Measurements from ENCODE around the gene CDKAL1.
"Not testable (repeated sequence)": the region's sequence is repeated elsewhere in the genome, so short reads cannot be mapped to it uniquely, and the experiment has no call there.

CDKAL1 gene

DNA sequence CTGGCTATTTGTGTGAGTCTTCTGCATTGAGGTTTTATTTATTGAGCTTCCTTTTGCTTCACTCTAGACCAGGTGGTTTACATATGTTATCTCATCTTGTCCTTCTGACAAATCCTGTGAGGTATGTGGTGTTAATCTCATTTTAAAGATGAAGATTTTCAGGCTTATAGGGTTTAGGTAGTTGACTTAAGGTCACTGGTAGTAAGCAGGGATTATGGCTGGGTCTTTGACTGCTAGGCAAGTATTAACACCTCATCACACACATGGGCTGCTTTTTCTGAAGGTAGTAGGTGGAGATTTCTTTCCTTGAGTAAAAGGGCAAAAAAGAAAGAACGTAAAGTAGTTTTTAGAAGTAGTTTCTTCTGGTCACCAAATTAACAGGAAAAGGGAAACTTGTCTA, 72.6 kb downstream of the CDKAL1 start:
- TF ChIP-seq, protein P1, sequence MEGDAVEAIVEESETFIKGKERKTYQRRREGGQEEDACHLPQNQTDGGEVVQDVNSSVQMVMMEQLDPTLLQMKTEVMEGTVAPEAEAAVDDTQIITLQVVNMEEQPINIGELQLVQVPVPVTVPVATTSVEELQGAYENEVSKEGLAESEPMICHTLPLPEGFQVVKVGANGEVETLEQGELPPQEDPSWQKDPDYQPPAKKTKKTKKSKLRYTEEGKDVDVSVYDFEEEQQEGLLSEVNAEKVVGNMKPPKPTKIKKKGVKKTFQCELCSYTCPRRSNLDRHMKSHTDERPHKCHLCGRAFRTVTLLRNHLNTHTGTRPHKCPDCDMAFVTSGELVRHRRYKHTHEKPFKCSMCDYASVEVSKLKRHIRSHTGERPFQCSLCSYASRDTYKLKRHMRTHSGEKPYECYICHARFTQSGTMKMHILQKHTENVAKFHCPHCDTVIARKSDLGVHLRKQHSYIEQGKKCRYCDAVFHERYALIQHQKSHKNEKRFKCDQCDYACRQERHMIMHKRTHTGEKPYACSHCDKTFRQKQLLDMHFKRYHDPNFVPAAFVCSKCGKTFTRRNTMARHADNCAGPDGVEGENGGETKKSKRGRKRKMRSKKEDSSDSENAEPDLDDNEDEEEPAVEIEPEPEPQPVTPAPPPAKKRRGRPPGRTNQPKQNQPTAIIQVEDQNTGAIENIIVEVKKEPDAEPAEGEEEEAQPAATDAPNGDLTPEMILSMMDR (IDR thresholded peaks at IDR 0.05; ENCODE audit: borderline replicate concordance, insufficient read depth, low read depth, low read length): no peak
- no peak overlapping the region for H3K4me3 ChIP-seq (ENCODE audit: low read depth, low read length)

GRCh38 chr6:20608356-20608755, 74.1 kb downstream of the CDKAL1 start:
- TF ChIP-seq, protein P1 (IDR thresholded peaks at IDR 0.05; ENCODE audit: borderline replicate concordance, insufficient read depth, low read depth, low read length): no peak
- no peak overlapping the region for H3K4me3 ChIP-seq (ENCODE audit: low read depth, low read length)

DNA sequence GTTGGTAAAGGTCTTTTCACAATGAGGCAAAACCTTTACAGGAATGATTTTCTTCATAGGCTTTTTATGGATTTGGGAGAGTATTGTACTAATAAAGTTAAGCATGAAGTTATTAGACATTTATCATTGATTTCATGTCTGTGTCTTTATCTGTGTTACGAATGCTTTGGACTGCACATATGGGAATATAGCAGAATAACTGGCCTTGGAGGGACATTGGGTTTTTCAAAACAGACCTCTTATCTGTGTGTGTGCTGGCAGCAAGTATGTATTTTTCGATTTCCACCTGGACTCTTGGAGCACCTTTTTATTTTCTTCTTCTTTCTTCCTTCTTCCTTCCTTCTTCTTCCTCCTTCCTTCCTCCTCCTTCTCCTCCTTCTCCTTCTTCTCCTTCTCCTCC, 74.6 kb downstream of the CDKAL1 start:
- TF ChIP-seq, protein P1 (IDR thresholded peaks at IDR 0.05; ENCODE audit: borderline replicate concordance, insufficient read depth, low read depth, low read length): no peak
- H3K4me3 ChIP-seq (ENCODE audit: low read depth, low read length): no peak overlapping the region

GRCh38 chr6:20609924-20610323, 75.7 kb downstream of the CDKAL1 start:
- not testable (repeated sequence) for H3K4me3 ChIP-seq (ENCODE audit: low read depth, low read length)

DNA sequence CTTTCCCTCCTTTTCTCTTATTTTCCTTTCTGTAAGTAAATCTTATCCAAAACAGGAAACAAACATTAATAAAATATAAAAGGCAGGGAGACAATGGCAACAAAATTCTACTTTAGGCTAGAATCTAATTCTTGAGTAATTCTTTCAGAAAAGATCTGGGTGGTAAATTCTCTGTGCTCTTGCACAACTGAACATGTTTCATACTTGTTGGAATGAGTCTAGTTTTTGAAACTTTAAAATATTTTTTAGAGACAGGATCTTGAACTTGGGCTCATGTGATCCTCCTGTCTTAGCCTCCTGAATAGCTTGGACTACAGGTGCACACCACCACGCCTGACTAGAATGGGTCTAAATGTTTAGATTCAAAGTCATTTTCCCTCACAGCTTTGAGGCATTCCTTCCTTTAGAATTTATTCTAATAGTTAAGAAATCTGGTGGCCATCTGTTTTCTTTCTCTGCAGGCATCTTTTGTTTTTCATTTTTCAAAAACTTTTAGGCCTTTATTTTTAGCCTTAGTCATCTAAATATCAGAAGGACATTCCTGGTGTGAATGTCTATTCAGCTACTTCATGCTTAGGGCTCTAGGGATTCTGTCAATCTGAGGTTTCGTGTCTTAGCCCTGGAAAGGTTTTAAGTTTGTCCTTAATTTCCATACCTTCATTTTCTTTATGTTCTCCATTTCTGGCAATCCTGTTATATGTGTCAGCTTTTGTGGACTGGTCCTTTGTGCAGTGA, 76.5 kb downstream of the CDKAL1 start:
- TF ChIP-seq, protein P1 (IDR thresholded peaks at IDR 0.05; ENCODE audit: borderline replicate concordance, insufficient read depth, low read depth, low read length): no peak

GRCh38 chr6:20617537-20617936, 83.3 kb downstream of the CDKAL1 start:
- H3K4me3 ChIP-seq (ENCODE audit: low read depth, low read length): not testable (repeated sequence)

More for the DNA sequence above, 76.5 kb downstream of the CDKAL1 start:
- no peak overlapping the region for H3K4me3 ChIP-seq (ENCODE audit: low read depth, low read length)

DNA sequence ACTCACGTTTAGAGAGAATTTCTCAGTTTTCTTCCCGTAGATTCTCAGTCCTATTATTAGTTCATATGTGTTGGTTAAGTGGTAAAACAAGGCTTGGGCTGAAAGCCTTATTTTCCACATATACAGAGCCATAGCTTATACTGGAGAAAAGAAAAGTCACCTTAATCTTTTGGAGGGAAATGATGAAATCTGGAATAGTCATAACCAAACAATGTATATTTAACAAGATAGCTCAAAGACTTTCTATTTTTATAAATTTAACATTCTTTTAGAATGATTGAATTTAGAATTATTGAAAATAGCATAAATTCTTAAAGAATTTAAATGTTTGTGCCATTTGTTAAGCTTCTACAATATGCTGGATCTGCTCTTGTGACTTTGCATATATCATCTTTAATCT, 85.8 kb downstream of the CDKAL1 start:
- H3K4me3 ChIP-seq (ENCODE audit: low read depth, low read length): no peak overlapping the region
- TF ChIP-seq, protein P1 (IDR thresholded peaks at IDR 0.05; ENCODE audit: borderline replicate concordance, insufficient read depth, low read depth, low read length): no peak

GRCh38 chr6:20623761-20624160, 89.5 kb downstream of the CDKAL1 start:
- TF ChIP-seq, protein P1 (IDR thresholded peaks at IDR 0.05; ENCODE audit: borderline replicate concordance, insufficient read depth, low read depth, low read length): no peak
- H3K4me3 ChIP-seq (ENCODE audit: low read depth, low read length): no peak overlapping the region
